GM12891 (cell line): ENCODE results near the gene ANKRD6.
"Not testable (repeated sequence)": the region's sequence is repeated elsewhere in the genome, so short reads cannot be mapped to it uniquely, and the experiment has no call there.

Experiments used
- DNase-seq: peaks from one replicate; pipeline ENCODE4 v3.0.0; 2011; ENCODE audit warnings: low spot score; ENCODE audit not compliant: insufficient read length
- FAIRE-seq: peaks from 2 replicates; lab custom pipeline; 2011; peaks lifted over from hg19 to GRCh38; lab: Jason Lieb, UNC
- PAX5 ChIP-seq: IDR thresholded peaks from 2 replicates; pipeline ENCODE4 v1.6.1; 2011; ENCODE audit warnings: low read length, moderate library complexity, mild to moderate bottlenecking; ENCODE audit not compliant: insufficient read depth, severe bottlenecking
- POLR2A ChIP-seq: IDR thresholded peaks from 2 replicates; pipeline ENCODE4 v1.6.1; 2011; ENCODE audit warnings: low read depth, low read length, control low read depth
- POLR2AphosphoS5 ChIP-seq: IDR thresholded peaks from 2 replicates; pipeline ENCODE4 v1.6.1; 2011; ENCODE audit warnings: low read depth, low read length, control low read depth
- POU2F2 ChIP-seq: IDR thresholded peaks from 2 replicates; pipeline ENCODE4 v1.6.1; 2011; ENCODE audit warnings: low read depth, mild to moderate bottlenecking, control low read depth, low read length, moderate library complexity
- SPI1 ChIP-seq: IDR thresholded peaks from 2 replicates; pipeline ENCODE4 v1.6.1; 2011; ENCODE audit warnings: low read depth, low read length, control low read depth
- TAF1 ChIP-seq: IDR thresholded peaks from 2 replicates; pipeline ENCODE4 v1.6.1; 2011; ENCODE audit warnings: low read depth, low read length, control low read depth

ANKRD6 gene

GRCh38 chr6:89605861-89606260, 172.9 kb downstream of the ANKRD6 start:
- FAIRE-seq (no peak), DNase-seq (no peak)
- TF ChIP-seq POU2F2 (no peak), TAF1 (no peak), SPI1 (no peak), POLR2A (no peak), POLR2AphosphoS5 (no peak), PAX5 (no peak)

- TF ChIP-seq PAX5 (no peak), TAF1 (no peak), POU2F2 (no peak), POLR2A (no peak), SPI1 (no peak), POLR2AphosphoS5 (no peak)
- peak; percentile 38 for DNase-seq
- peak; percentile 85 for FAIRE-seq
These were observed 177.2 kb downstream of the ANKRD6 start for GRCh38 chr6:89610149-89610642.

GRCh38 chr6:89611666-89612065, 178.7 kb downstream of the ANKRD6 start:
- DNase-seq (no peak), FAIRE-seq (peak; percentile 33)
- no peak for TF ChIP-seq POLR2A
- no peak for TF ChIP-seq POU2F2
- TF ChIP-seq PAX5 = no peak
- TF ChIP-seq TAF1 = no peak
- TF ChIP-seq SPI1 = no peak
- TF ChIP-seq POLR2AphosphoS5 = no peak

GRCh38 chr6:89612121-89612520, 179.2 kb downstream of the ANKRD6 start:
- no peak for DNase-seq

GRCh38 chr6:89613790-89614189, 180.8 kb downstream of the ANKRD6 start:
- FAIRE-seq = no peak
- DNase-seq = no peak

More at GRCh38 chr6:89612121-89612520, 179.2 kb downstream of the ANKRD6 start:
- no peak for FAIRE-seq
- TF ChIP-seq POLR2A (no peak), POLR2AphosphoS5 (no peak)

GRCh38 chr6:89615882-89616281, 182.9 kb downstream of the ANKRD6 start:
- TF ChIP-seq TAF1 (no peak), SPI1 (no peak)
- no peak for FAIRE-seq
- DNase-seq = no peak

More at GRCh38 chr6:89613790-89614189, 180.8 kb downstream of the ANKRD6 start:
- TF ChIP-seq POU2F2 (no peak), POLR2A (no peak), SPI1 (no peak), POLR2AphosphoS5 (no peak), PAX5 (no peak), TAF1 (no peak)

GRCh38 chr6:89616531-89616930, 183.6 kb downstream of the ANKRD6 start:
- no peak for FAIRE-seq
- TF ChIP-seq POU2F2 = no peak
- TF ChIP-seq POLR2A = no peak
- no peak for TF ChIP-seq SPI1
- TF ChIP-seq TAF1 = no peak
- TF ChIP-seq POLR2AphosphoS5 = no peak
- TF ChIP-seq PAX5 = no peak
- DNase-seq = no peak

- no peak for FAIRE-seq
- TF ChIP-seq TAF1 (no peak), POU2F2 (no peak)
- DNase-seq = no peak
These were observed 185.1 kb downstream of the ANKRD6 start for GRCh38 chr6:89618026-89618425.

GRCh38 chr6:89619567-89619966, 186.6 kb downstream of the ANKRD6 start:
- DNase-seq (no peak), FAIRE-seq (no peak)
- no peak for TF ChIP-seq PAX5
- TF ChIP-seq TAF1 = no peak
- TF ChIP-seq POLR2A = no peak
- TF ChIP-seq SPI1 = no peak
- no peak for TF ChIP-seq POLR2AphosphoS5
- TF ChIP-seq POU2F2 = no peak

GRCh38 chr6:89623749-89624148, 190.8 kb downstream of the ANKRD6 start:
- no peak for DNase-seq
- TF ChIP-seq SPI1 (peak; percentile 67), PAX5 (no peak)
- FAIRE-seq = no peak

GRCh38 chr6:89630488-89630887, 197.5 kb downstream of the ANKRD6 start:
- no peak for FAIRE-seq

GRCh38 chr6:89636412-89636811, 203.5 kb downstream of the ANKRD6 start:
- DNase-seq, FAIRE-seq: not testable (repeated sequence)

More at GRCh38 chr6:89630488-89630887, 197.5 kb downstream of the ANKRD6 start:
- TF ChIP-seq POLR2A = no peak
- TF ChIP-seq SPI1 = no peak
- TF ChIP-seq PAX5 = no peak
- TF ChIP-seq POLR2AphosphoS5 = no peak
- no peak for TF ChIP-seq POU2F2
- no peak for TF ChIP-seq TAF1
- no peak for DNase-seq
